ENCODE data around the gene RNMT.
"Not testable (repeated sequence)": the region's sequence is repeated elsewhere in the genome, so short reads cannot be mapped to it uniquely, and the experiment has no call there.

The RNMT gene

GRCh38 chr18:13735681-13736080, 9.2 kb downstream of the RNMT start:
- Histone ChIP-seq H3K4me1 (ENCODE audit: control insufficient read depth, insufficient read depth, low read length, unreplicated experiment) (no peaks in the 10 kb centered on the region), H3K27me3 (ENCODE audit: insufficient read depth, low read length) (no peaks in the 10 kb centered on the region), H2AFZ (ENCODE audit: low read length, unreplicated experiment) (no peak overlapping the region), H3K36me3 (ENCODE audit: insufficient read depth, low read length) (peaks cover 51% of the 10 kb centered on the region), H3K79me2 (ENCODE audit: control insufficient read depth, insufficient read depth, low read length, unreplicated experiment) (peaks cover 12% of the 10 kb centered on the region), H3K4me3 (ENCODE audit: low read depth, low read length) (no peak overlapping the region), H3K27ac (ENCODE audit: low read depth, low read length) (no peak overlapping the region)

- Histone ChIP-seq H3K4me3 (ENCODE audit: low read depth, low read length) (no peak overlapping the region), H3K4me1 (ENCODE audit: control insufficient read depth, insufficient read depth, low read length, unreplicated experiment) (no peaks in the 10 kb centered on the region), H3K36me3 (ENCODE audit: insufficient read depth, low read length) (peaks cover 33% of the 10 kb centered on the region), H3K27ac (ENCODE audit: low read depth, low read length) (no peak overlapping the region), H2AFZ (ENCODE audit: low read length, unreplicated experiment) (no peak overlapping the region), H3K79me2 (ENCODE audit: control insufficient read depth, insufficient read depth, low read length, unreplicated experiment) (no peaks in the 10 kb centered on the region), H3K27me3 (ENCODE audit: insufficient read depth, low read length) (no peaks in the 10 kb centered on the region)
These were observed 19.2 kb downstream of the RNMT start for GRCh38 chr18:13745696-13746095.

- H3K36me3 ChIP-seq (ENCODE audit: insufficient read depth, low read length) = peaks cover 24% of the 10 kb centered on the region
- no peak overlapping the region for H3K4me3 ChIP-seq (ENCODE audit: low read depth, low read length)
- H3K27me3 ChIP-seq (ENCODE audit: insufficient read depth, low read length) = no peaks in the 10 kb centered on the region
- H3K79me2 ChIP-seq (ENCODE audit: control insufficient read depth, insufficient read depth, low read length, unreplicated experiment) = no peaks in the 10 kb centered on the region
- H3K4me1 ChIP-seq (ENCODE audit: control insufficient read depth, insufficient read depth, low read length, unreplicated experiment) = no peaks in the 10 kb centered on the region
- no peak overlapping the region for H2AFZ ChIP-seq (ENCODE audit: low read length, unreplicated experiment)
- H3K27ac ChIP-seq (ENCODE audit: low read depth, low read length) = no peak overlapping the region
These were observed 20.2 kb downstream of the RNMT start for GRCh38 chr18:13746633-13747032.

GRCh38 chr18:13751599-13751998, 25.1 kb downstream of the RNMT start:
- H3K27ac ChIP-seq (ENCODE audit: low read depth, low read length); H3K4me1 ChIP-seq (ENCODE audit: control insufficient read depth, insufficient read depth, low read length, unreplicated experiment); H2AFZ ChIP-seq (ENCODE audit: low read length, unreplicated experiment); H3K4me3 ChIP-seq (ENCODE audit: low read depth, low read length); H3K27me3 ChIP-seq (ENCODE audit: insufficient read depth, low read length); H3K79me2 ChIP-seq (ENCODE audit: control insufficient read depth, insufficient read depth, low read length, unreplicated experiment): not testable (repeated sequence)
- peaks cover 44% of the 10 kb centered on the region for H3K36me3 ChIP-seq (ENCODE audit: insufficient read depth, low read length)

GRCh38 chr18:13756261-13756660, 29.8 kb downstream of the RNMT start:
- H2AFZ ChIP-seq (ENCODE audit: low read length, unreplicated experiment) = no peak overlapping the region
- H3K27me3 ChIP-seq (ENCODE audit: insufficient read depth, low read length) = no peaks in the 10 kb centered on the region
- no peaks in the 10 kb centered on the region for H3K79me2 ChIP-seq (ENCODE audit: control insufficient read depth, insufficient read depth, low read length, unreplicated experiment)
- no peak overlapping the region for H3K27ac ChIP-seq (ENCODE audit: low read depth, low read length)
- H3K4me1 ChIP-seq (ENCODE audit: control insufficient read depth, insufficient read depth, low read length, unreplicated experiment) = no peaks in the 10 kb centered on the region
- peaks cover 43% of the 10 kb centered on the region for H3K36me3 ChIP-seq (ENCODE audit: insufficient read depth, low read length)
- no peak overlapping the region for H3K4me3 ChIP-seq (ENCODE audit: low read depth, low read length)

- peaks cover 46% of the 10 kb centered on the region for H3K36me3 ChIP-seq (ENCODE audit: insufficient read depth, low read length)
- H3K27me3 ChIP-seq (ENCODE audit: insufficient read depth, low read length) = no peaks in the 10 kb centered on the region
- H2AFZ ChIP-seq (ENCODE audit: low read length, unreplicated experiment) = no peak overlapping the region
- H3K4me3 ChIP-seq (ENCODE audit: low read depth, low read length) = no peak overlapping the region
- no peaks in the 10 kb centered on the region for H3K79me2 ChIP-seq (ENCODE audit: control insufficient read depth, insufficient read depth, low read length, unreplicated experiment)
- H3K4me1 ChIP-seq (ENCODE audit: control insufficient read depth, insufficient read depth, low read length, unreplicated experiment) = no peaks in the 10 kb centered on the region
- H3K27ac ChIP-seq (ENCODE audit: low read depth, low read length) = no peak overlapping the region
These were observed 30.2 kb downstream of the RNMT start for GRCh38 chr18:13756671-13757070.

- Histone ChIP-seq H3K27ac (ENCODE audit: low read depth, low read length) (no peak overlapping the region), H3K27me3 (ENCODE audit: insufficient read depth, low read length) (no peaks in the 10 kb centered on the region), H3K4me3 (ENCODE audit: low read depth, low read length) (no peak overlapping the region), H3K36me3 (ENCODE audit: insufficient read depth, low read length) (peaks cover 38% of the 10 kb centered on the region), H3K4me1 (ENCODE audit: control insufficient read depth, insufficient read depth, low read length, unreplicated experiment) (no peaks in the 10 kb centered on the region), H3K79me2 (ENCODE audit: control insufficient read depth, insufficient read depth, low read length, unreplicated experiment) (no peaks in the 10 kb centered on the region), H2AFZ (ENCODE audit: low read length, unreplicated experiment) (no peak overlapping the region)
These were observed 32.1 kb downstream of the RNMT start for GRCh38 chr18:13758622-13759021.

- Histone ChIP-seq H3K79me2 (ENCODE audit: control insufficient read depth, insufficient read depth, low read length, unreplicated experiment) (no peaks in the 10 kb centered on the region), H3K4me1 (ENCODE audit: control insufficient read depth, insufficient read depth, low read length, unreplicated experiment) (no peaks in the 10 kb centered on the region), H3K27ac (ENCODE audit: low read depth, low read length) (no peak overlapping the region), H3K36me3 (ENCODE audit: insufficient read depth, low read length) (peaks cover 28% of the 10 kb centered on the region), H3K4me3 (ENCODE audit: low read depth, low read length) (no peak overlapping the region), H2AFZ (ENCODE audit: low read length, unreplicated experiment) (no peak overlapping the region), H3K27me3 (ENCODE audit: insufficient read depth, low read length) (no peaks in the 10 kb centered on the region)
These were observed 33.6 kb downstream of the RNMT start for GRCh38 chr18:13760047-13760446.

- H3K27me3 ChIP-seq (ENCODE audit: insufficient read depth, low read length) = no peaks in the 10 kb centered on the region
- H3K4me1 ChIP-seq (ENCODE audit: control insufficient read depth, insufficient read depth, low read length, unreplicated experiment) = no peaks in the 10 kb centered on the region
- no peak overlapping the region for H3K27ac ChIP-seq (ENCODE audit: low read depth, low read length)
- H3K4me3 ChIP-seq (ENCODE audit: low read depth, low read length) = no peak overlapping the region
- H3K36me3 ChIP-seq (ENCODE audit: insufficient read depth, low read length) = peaks cover 9% of the 10 kb centered on the region; the same call in 1 of the 2 replicates
- no peaks in the 10 kb centered on the region for H3K79me2 ChIP-seq (ENCODE audit: control insufficient read depth, insufficient read depth, low read length, unreplicated experiment)
- H2AFZ ChIP-seq (ENCODE audit: low read length, unreplicated experiment) = no peak overlapping the region
These were observed 36.4 kb downstream of the RNMT start for GRCh38 chr18:13762690-13763439.

GRCh38 chr18:13775058-13775457, 48.6 kb downstream of the RNMT start:
- no peak overlapping the region for H3K27ac ChIP-seq (ENCODE audit: low read depth, low read length)
- H2AFZ ChIP-seq (ENCODE audit: low read length, unreplicated experiment) = no peak overlapping the region
- H3K79me2 ChIP-seq (ENCODE audit: control insufficient read depth, insufficient read depth, low read length, unreplicated experiment) = no peaks in the 10 kb centered on the region
- H3K36me3 ChIP-seq (ENCODE audit: insufficient read depth, low read length) = no peaks in the 10 kb centered on the region
- no peaks in the 10 kb centered on the region for H3K4me1 ChIP-seq (ENCODE audit: control insufficient read depth, insufficient read depth, low read length, unreplicated experiment)
- peaks cover 37% of the 10 kb centered on the region for H3K27me3 ChIP-seq (ENCODE audit: insufficient read depth, low read length)
- no peak overlapping the region for H3K4me3 ChIP-seq (ENCODE audit: low read depth, low read length)

- Histone ChIP-seq H3K4me1 (ENCODE audit: control insufficient read depth, insufficient read depth, low read length, unreplicated experiment) (no peaks in the 10 kb centered on the region), H3K27ac (ENCODE audit: low read depth, low read length) (no peak overlapping the region), H3K36me3 (ENCODE audit: insufficient read depth, low read length) (no peaks in the 10 kb centered on the region), H3K27me3 (ENCODE audit: insufficient read depth, low read length) (peaks cover 31% of the 10 kb centered on the region), H2AFZ (ENCODE audit: low read length, unreplicated experiment) (no peak overlapping the region), H3K79me2 (ENCODE audit: control insufficient read depth, insufficient read depth, low read length, unreplicated experiment) (no peaks in the 10 kb centered on the region), H3K4me3 (ENCODE audit: low read depth, low read length) (no peak overlapping the region)
These were observed 64.7 kb downstream of the RNMT start for GRCh38 chr18:13791181-13791580.
